PC-3 (cell line): ENCODE data around the gene CPN2.

Experiments used
- CTCF ChIP-seq: fragments of 300-600 bp; sonication (generic); conservative IDR thresholded peaks from 2 replicates; pipeline ENCODE4 v1.5.1; 2017; ENCODE audit warnings: antibody characterized with exemption, low read depth, mild to moderate bottlenecking, low read length
- EZH2phosphoT487 ChIP-seq: fragments of 300-600 bp; sonication (generic); IDR thresholded peaks from 2 replicates; pipeline ENCODE4 v1.6.1; 2018; ENCODE audit warnings: mild to moderate bottlenecking, antibody characterized with exemption, low read length, borderline replicate concordance

GRCh38 chr3:194326968-194327217, 24.2 kb downstream of the CPN2 start:
- no peak for TF ChIP-seq CTCF
- no peak for TF ChIP-seq EZH2phosphoT487
